Astrocyte (in vitro differentiated cells and primary cell): ENCODE results near the gene NPTXR.

Source experiments
- CTCF ChIP-seq: IDR thresholded peaks from 2 replicates; pipeline ENCODE4 v1.5.1; 2011; ENCODE audit warnings: low read depth, mild to moderate bottlenecking, inconsistent platforms, low read length, moderate library complexity; ENCODE audit not compliant: insufficient read depth
- EZH2 ChIP-seq: IDR thresholded peaks from 2 replicates; pipeline ENCODE4 v1.6.1; 2012; ENCODE audit warnings: mild to moderate bottlenecking, low read length, inconsistent platforms; ENCODE audit not compliant: insufficient read depth

GRCh38 chr22:38781033-38781432, 62.8 kb downstream of the NPTXR start:
- TF ChIP-seq CTCF: no peak
- TF ChIP-seq EZH2: no peak
